NCI-H2171 (cell line): ENCODE measurements around the gene MNAT1.
"Not testable (repeated sequence)": the region's sequence is repeated elsewhere in the genome, so short reads cannot be mapped to it uniquely, and the experiment has no call there.

Experiments
- DNase-seq: peaks from one replicate; lab custom pipeline; 2025; lab: John Stamatoyannopoulos, UW

MNAT1 gene

DNA sequence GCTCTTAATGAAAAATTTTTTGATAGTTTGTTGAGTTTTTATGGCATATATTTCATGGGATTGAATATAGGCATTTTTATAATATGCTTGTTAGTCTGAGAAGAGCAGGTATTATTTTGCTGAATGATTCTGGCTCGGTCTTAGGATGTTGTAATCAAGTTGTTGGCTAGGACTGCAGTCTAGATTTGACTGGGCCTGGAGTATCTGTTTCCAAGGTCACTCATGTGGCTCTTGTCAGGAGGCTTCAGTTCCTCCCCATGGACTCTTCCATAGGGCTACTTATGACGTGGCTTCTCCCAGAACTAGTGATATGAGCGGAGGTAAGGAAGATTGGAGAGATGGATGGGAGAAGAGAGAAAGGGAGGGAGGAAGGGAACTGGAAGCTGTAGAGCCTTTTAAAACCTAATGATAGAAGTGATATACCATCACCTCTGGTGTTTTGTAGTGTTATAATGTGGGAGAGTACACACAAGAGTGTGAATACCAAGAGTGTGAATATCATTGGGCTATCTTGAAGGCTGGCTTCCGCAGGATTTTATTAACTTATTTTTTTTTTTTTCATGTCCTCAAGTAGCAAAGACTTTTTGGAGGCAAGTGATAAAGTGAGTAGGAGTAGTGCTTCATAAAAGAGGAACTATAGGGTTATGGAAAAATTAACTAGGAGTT is 4.4 kb downstream of the MNAT1 start:
- DNase-seq = no peak

GRCh38 chr14:60744566-60744965 is 10.0 kb downstream of the MNAT1 start:
- no peak for DNase-seq

DNA sequence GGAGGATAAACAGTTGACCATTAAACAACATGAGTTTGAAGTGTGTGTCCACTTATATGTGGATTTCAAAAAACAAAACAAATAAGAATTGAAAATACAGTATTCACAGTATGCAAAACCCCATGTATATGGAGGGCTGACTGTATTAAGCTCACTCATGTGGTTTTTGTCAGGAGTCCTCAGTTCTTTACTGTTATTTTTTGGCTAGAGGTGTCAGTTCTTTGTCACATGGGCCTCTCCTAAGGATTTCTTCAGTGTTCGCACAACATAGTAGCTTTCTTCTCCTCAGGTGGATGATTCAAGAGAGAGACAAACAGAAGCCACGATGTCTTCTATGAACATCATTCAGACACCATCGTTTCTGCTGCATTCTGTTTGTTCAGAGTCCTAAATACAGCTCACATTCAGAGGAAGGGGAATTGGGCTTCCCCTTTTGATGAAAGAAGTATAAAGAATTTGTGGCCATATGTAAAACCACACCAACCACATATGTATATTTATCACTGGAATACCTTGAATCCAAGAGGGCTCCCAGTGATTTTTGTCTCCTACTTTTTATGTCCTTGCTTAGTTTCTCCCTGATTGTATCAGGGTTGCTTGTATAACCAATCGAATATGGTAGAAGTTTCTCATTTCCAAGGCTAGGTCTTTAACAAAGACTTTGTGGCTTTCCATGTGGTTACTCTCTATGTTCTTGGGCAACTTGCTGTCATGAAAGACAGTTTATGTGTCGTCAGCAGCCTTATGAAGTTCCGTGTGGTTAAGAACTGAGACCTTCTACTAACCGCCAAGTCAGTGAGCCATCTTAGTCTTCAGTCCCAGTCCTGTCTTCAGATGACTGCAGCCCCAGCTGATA is 18.9 kb downstream of the MNAT1 start:
- no peak for DNase-seq

- no peak for DNase-seq
Observed at GRCh38 chr14:60756847-60757246, 22.3 kb downstream of the MNAT1 start.

GRCh38 chr14:60757567-60758002 is 23.0 kb downstream of the MNAT1 start:
- DNase-seq = no peak

DNA sequence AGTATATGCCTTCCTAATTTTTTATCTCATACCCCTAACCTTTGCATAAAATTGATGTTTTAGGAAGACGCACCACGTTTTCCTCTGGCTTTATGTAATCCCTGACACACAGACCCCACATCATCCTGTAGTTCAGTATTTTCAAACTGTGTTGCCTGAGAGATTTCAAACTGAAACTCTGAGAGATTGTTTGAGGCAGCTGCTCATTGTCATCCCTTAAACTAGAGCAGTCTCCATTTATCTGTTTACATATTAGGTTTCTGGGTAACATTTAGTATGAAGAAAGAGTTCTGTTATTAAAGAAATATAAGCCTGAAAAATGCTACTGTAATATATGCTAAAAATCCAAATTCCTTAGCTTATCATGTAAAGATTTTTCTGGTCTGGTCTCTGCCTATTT is 24.3 kb downstream of the MNAT1 start:
- DNase-seq = peak; percentile 10

DNA sequence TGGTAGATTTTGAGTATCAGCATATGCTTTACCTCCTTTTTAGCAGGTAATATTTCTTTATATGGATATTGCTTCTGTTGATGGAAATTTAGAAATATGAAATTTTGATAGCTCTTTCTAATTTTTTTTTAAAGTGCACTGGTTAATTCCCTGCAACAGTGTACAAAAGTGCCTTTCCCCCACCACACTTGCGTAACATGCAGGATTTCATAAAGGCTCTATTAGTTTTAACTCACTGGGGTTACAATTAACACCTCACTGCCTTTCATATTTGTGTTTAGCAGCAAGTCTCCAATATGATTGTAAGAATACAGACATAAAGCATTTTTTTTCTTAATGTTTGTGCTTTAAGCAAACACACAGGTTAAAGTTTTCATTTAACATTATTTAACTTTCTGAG is 25.6 kb downstream of the MNAT1 start:
- no peak for DNase-seq

DNA sequence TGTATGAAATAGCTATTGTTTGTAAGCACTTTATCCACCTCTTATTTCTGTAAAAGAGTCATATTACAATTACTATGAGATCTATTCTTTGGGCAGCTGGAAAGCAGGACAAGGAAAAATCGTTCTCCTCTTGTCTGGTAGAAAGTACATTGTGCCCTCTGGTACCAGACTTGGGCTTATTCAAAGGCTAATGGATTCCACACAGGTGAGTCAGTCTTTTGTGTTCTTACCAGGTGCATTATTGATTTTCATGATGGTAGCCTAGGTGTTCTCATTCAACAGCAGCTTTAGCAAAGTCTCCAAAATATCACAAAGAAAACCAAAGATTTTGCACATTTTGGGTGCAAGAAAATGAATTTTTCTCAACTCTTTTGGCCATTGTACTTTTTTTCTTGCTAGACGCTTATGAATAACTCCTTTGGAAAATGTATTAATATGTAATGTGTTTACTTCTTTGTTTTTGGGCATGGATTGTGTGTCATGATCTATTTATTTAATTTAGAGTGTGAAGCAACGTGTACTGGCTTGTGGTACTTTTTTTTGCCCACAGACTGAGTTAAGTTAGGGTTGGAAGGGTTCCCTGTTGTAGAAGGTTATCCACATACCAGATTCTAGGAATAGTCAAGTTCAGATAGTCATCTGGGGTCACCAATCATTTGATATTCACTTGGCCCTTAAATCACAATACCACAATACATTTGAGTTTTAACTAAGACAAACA is 26.2 kb downstream of the MNAT1 start:
- no peak for DNase-seq

DNA sequence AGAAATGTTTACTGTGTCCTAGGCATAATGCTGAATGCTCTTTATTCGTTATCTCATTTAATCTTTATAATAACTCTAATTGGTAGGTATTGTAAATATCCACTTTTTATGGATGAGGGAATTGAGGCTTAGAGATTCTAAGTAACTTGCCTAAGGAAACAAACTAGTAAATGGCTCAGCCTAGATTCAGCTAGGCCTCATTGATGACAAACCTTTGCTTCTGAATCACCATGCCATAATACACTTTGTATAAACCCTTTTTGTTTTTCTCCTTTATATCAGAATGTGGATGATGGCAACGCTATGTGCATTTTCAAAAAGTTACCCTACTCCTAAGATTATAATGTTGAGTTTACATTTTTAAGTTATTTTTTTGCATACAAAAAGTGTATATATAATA is 34.0 kb downstream of the MNAT1 start:
- no peak for DNase-seq

DNA sequence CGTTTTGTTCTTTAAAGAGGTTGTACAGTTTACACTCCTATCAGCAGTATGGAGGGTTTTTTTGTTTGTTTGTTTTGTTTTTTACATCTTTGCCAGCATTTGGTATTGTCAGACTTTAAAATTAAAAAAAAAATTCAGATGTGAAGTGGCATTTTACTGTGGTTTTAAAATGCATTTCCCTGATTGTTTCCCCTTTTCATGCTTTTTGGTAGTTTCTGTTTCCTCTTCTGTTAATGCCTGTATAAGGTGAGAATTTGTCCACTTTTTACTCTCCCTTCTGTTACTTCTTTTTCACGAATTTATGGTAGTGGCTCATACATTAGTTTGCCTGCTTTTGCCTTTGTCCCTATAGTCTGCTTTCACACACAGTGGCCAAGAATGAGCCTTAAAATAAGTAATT is 36.6 kb downstream of the MNAT1 start:
- DNase-seq = no peak

DNA sequence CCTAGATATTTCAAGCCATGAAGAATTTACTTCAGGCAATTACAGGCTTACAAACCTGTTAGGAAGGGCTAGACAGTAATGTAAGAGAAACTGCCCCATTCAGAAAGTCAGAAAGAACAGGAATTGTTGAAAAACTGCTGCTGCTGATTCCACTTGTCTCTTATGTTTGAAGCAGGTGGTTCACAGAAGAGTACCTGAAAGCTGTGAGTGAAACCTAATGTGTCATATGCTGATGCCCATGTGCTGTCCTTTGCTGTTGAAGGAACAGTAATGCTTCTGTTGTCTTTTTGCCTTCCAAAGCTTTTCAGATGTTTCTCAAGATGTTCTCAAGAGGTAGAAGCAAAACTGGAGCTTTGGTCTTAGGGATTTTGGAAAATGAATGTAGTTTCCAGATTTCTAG is 39.0 kb downstream of the MNAT1 start:
- no peak for DNase-seq

GRCh38 chr14:60775296-60775695 is 40.7 kb downstream of the MNAT1 start:
- DNase-seq = no peak

DNA sequence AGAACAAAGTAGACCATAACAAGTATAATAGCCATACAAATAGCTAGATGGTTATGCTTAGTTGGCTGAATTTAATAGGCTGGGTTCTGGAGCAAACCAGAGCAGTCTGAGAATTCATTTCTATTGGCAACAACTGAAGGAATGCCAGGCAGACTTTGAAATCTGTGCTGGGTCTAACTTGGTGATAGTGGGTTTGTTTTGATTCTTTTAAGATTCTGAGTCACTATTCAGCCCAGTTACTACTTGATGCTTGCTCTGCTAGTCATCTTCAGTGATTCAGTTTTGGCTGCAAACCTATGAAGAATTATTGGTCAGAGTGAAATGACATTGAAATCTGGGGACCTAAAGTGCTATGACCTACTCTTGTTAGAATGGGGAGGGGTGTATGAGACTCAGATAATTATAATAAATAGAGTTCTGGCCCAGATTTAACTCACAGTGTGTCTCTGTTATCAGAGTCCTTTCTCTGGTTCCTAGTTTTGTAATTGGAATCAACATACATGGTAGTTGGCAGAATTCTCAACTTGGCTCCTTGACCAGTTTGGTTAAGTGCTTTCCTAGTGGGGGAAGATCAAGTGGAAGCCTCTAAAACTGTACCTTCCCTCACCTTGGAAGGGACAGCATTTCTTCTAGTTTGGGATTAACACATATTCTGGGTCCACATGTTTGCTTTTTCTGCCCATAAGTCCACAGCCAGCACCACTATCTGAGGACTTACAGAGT is 43.5 kb downstream of the MNAT1 start:
- DNase-seq = no peak

- DNase-seq = not testable (repeated sequence)
Observed at GRCh38 chr14:60779745-60780514, 45.4 kb downstream of the MNAT1 start.

DNA sequence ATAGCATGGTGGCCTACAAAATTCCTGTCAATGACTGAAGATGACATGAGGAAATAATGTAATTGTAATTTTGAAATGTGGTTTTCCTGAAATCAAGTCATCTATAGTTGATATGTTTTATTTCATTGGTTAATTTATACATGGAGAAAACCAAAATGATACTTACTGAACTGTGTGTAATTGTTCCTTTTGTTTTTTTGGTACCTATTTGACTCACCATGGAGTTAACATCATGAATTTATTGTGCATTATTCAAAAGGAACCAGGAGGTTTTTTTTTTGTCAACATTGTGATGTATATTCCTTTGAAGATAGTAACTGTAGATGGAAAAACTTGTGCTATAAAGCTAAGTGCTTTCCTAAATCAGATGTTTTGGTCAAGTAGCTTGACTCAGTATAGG is 46.0 kb downstream of the MNAT1 start:
- not testable (repeated sequence) for DNase-seq

DNA sequence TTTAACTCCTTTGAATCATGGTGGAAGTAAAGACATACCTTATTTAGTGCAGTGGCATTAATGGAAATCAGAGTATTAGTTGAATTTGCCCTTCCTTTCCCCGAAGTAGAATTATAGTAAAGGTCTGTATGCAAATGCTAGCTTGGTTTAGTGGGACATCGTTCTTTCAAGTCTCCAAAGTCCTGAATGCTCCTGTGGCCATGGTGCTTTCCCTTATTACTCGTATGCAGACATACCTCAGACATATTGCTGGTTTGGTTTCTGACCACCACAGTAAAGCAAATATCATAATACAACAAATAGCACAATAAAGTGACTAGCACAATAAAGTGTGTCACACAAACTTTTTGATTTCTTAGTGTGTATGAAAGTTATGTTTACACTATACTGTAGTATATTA is 52.3 kb downstream of the MNAT1 start:
- no peak for DNase-seq

DNA sequence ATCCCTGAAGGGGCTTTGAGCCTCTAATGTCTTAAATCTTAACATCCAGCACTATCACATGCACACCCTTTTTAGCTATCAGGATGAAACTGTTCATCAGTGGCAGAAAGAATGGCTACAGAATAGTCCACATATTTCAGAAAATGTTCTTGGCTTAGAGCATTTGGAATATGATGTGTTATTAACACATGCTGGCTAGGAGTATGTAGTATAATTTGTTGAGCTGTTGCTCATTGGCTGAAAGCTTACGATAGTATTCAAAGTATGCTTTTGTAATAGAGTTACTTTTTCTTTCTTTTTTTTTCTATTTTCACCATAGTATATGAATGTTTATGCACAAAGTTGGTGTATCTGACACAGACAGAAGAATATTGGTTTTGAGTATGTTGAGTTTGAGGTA is 55.1 kb downstream of the MNAT1 start:
- no peak for DNase-seq

- no peak for DNase-seq
Observed at GRCh38 chr14:60790850-60791249, 56.3 kb downstream of the MNAT1 start.

- DNase-seq = no peak
Observed at GRCh38 chr14:60796434-60796833, 61.9 kb downstream of the MNAT1 start.

- DNase-seq = no peak
Observed at GRCh38 chr14:60800409-60800808, 65.8 kb downstream of the MNAT1 start.

GRCh38 chr14:60803871-60804270 is 69.3 kb downstream of the MNAT1 start:
- DNase-seq = no peak
